Measurements from ENCODE around the gene SHROOM3. TPM values are rescaled to one million over a fixed set of nuclear protein-coding genes. Genes with fewer than 3 reads are reported as not detected.

Gene SHROOM3
- total RNA-seq, 2 donors from 2014 or later, result 18.1 to 21.8 TPM

DNA sequence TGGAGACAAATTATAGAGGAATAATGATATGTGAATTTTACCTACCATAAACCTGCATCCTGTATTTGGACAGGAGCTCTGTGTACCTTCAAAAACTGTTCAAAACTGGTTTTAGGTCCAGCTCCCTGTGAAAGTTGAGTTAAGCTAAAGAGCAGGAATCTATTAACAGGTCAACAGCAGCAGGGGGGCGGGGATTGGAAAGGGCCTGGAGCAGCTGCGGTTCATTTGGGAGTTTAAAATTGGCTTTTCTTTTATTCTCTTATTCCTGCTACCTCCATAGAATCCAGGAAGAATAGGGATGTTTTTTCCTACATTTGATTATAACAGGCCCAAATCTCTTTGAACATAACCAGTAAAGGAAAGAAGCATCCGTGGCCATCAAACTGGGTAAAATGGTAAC is 23.8 kb downstream of the SHROOM3 start:
- Histone ChIP-seq H3K4me1 (ENCODE audit: control insufficient read depth, insufficient read depth, low read length) (peaks cover 10% of the 10 kb centered on the region), H3K9me3 (ENCODE audit: control insufficient read depth, low read length) (peaks cover 16% of the 10 kb centered on the region), H3K27me3 (ENCODE audit: control insufficient read depth, insufficient read depth, low read length, poor library complexity, severe bottlenecking) (no peaks in the 10 kb centered on the region), H3K36me3 (ENCODE audit: control insufficient read depth, insufficient read depth, low read length) (no peaks in the 10 kb centered on the region), H3K27ac (ENCODE audit: low read depth, low read length) (peak overlapping the region; percentile 99), H3K4me3 (ENCODE audit: low read length) (no peak overlapping the region), H3K9ac (ENCODE audit: extremely low read depth, low read length, poor library complexity, severe bottlenecking) (peak overlapping the region; percentile 56)
- H3K4me3 Mint-ChIP-seq, result no peak overlapping the region
- TF ChIP-seq, protein P1, sequence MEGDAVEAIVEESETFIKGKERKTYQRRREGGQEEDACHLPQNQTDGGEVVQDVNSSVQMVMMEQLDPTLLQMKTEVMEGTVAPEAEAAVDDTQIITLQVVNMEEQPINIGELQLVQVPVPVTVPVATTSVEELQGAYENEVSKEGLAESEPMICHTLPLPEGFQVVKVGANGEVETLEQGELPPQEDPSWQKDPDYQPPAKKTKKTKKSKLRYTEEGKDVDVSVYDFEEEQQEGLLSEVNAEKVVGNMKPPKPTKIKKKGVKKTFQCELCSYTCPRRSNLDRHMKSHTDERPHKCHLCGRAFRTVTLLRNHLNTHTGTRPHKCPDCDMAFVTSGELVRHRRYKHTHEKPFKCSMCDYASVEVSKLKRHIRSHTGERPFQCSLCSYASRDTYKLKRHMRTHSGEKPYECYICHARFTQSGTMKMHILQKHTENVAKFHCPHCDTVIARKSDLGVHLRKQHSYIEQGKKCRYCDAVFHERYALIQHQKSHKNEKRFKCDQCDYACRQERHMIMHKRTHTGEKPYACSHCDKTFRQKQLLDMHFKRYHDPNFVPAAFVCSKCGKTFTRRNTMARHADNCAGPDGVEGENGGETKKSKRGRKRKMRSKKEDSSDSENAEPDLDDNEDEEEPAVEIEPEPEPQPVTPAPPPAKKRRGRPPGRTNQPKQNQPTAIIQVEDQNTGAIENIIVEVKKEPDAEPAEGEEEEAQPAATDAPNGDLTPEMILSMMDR (conservative IDR thresholded peaks at IDR 0.05), result no peak
- WGBS, 2 experiments (ENCODE audit: insufficient coverage in 1 of 2, insufficient read length in 1 of 2), result 23% methylated on average over 3 of the region's 3 CpGs; no CpG with 5 or more reads in 1 of the 2 experiments
- H3K9me3 Mint-ChIP-seq, result peaks cover 13% of the 10 kb centered on the region
- H3K36me3 Mint-ChIP-seq (ENCODE audit: low read depth), result peaks cover 5% of the 10 kb centered on the region
- peak overlapping the region; percentile 98 for H3K27ac Mint-ChIP-seq
- peak; percentile 71 for DNase-seq
- H3K27me3 Mint-ChIP-seq (ENCODE audit: insufficient read depth), result peaks cover 2% of the 10 kb centered on the region
- peaks cover 17% of the 10 kb centered on the region for H3K4me1 Mint-ChIP-seq

DNA sequence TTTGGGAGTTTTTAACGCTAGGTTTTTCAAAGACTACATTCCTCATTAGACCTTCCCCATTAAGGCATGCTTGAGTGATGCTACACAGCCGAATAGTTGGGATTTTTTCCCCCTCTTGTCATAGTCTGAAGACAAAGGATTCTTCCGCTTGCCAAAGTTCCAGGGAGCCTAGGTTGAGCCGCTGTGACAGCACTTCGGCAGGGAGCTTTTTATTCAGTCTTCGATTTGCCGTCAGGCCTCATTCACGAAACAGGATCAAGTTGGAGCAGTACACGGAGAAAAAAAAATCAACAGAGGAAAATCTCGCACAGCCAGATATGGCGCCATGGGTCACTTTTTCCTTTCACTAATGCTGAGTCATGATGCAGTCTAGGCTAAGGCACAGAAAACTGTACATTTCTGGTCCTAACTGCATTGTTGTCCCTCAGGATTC is 24.3 kb downstream of the SHROOM3 start:
- peak; percentile 87 for DNase-seq
- Mint-ChIP-seq H3K4me1 (peaks cover 17% of the 10 kb centered on the region), H3K4me3 (no peak overlapping the region), H3K27ac (peak overlapping the region; percentile 98), H3K9me3 (peaks cover 18% of the 10 kb centered on the region), H3K27me3 (ENCODE audit: insufficient read depth) (peaks cover 2% of the 10 kb centered on the region), H3K36me3 (ENCODE audit: low read depth) (peaks cover 6% of the 10 kb centered on the region)
- Histone ChIP-seq H3K27ac (ENCODE audit: low read depth, low read length) (peak overlapping the region; percentile 99), H3K9me3 (ENCODE audit: control insufficient read depth, low read length) (peaks cover 21% of the 10 kb centered on the region), H3K4me1 (ENCODE audit: control insufficient read depth, insufficient read depth, low read length) (peaks cover 10% of the 10 kb centered on the region), H3K4me3 (ENCODE audit: low read length) (no peak overlapping the region), H3K27me3 (ENCODE audit: control insufficient read depth, insufficient read depth, low read length, poor library complexity, severe bottlenecking) (no peaks in the 10 kb centered on the region), H3K9ac (ENCODE audit: extremely low read depth, low read length, poor library complexity, severe bottlenecking) (peak overlapping the region; percentile 64), H3K36me3 (ENCODE audit: control insufficient read depth, insufficient read depth, low read length) (no peaks in the 10 kb centered on the region)
- TF ChIP-seq, protein P1 (conservative IDR thresholded peaks at IDR 0.05), result no peak
- WGBS, 2 experiments (ENCODE audit: insufficient coverage in 1 of 2, insufficient read length in 1 of 2), result 11 to 33% methylated on average over 10 to 11 of the region's 11 CpGs

DNA sequence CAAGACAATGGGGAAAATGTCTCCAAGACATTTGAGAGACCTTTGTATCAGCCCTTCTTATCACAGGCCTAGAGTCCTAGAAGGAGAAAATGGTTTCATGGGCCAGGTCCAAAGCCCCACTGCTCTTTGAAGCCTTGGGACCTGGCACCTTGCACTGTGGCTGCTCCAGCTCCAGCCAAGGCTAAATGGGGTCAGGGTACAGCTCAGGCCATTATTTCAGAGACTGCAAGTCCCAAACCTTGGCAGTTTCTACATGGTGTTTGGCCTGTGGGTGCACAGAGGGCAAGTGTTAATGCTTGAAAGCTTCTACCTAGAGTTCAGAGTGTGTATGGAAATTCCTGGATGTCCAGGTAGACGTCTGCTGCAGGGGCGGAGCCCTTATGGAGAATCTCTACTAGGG is 28.5 kb downstream of the SHROOM3 start:
- Histone ChIP-seq H3K36me3 (ENCODE audit: control insufficient read depth, insufficient read depth, low read length) (no peaks in the 10 kb centered on the region), H3K9ac (ENCODE audit: extremely low read depth, low read length, poor library complexity, severe bottlenecking) (no peak overlapping the region), H3K9me3 (ENCODE audit: control insufficient read depth, low read length) (peaks cover 22% of the 10 kb centered on the region), H3K27ac (ENCODE audit: low read depth, low read length) (no peak overlapping the region), H3K27me3 (ENCODE audit: control insufficient read depth, insufficient read depth, low read length, poor library complexity, severe bottlenecking) (no peaks in the 10 kb centered on the region), H3K4me3 (ENCODE audit: low read length) (no peak overlapping the region), H3K4me1 (ENCODE audit: control insufficient read depth, insufficient read depth, low read length) (peaks cover 9% of the 10 kb centered on the region)
- DNase-seq, result no peak
- H3K4me1 Mint-ChIP-seq, result peaks cover 12% of the 10 kb centered on the region
- peaks cover 7% of the 10 kb centered on the region for H3K36me3 Mint-ChIP-seq (ENCODE audit: low read depth)
- no peak overlapping the region for H3K4me3 Mint-ChIP-seq
- H3K9me3 Mint-ChIP-seq, result peaks cover 24% of the 10 kb centered on the region
- H3K27ac Mint-ChIP-seq, result no peak overlapping the region
- TF ChIP-seq, protein P1 (conservative IDR thresholded peaks at IDR 0.05), result no peak
- H3K27me3 Mint-ChIP-seq (ENCODE audit: insufficient read depth), result peaks cover 2% of the 10 kb centered on the region
- WGBS, 2 experiments (ENCODE audit: insufficient coverage in 1 of 2, insufficient read length in 1 of 2), result 96 to 97% methylated on average over 2 of the region's 2 CpGs

Measured in endodermal cell (in vitro differentiated cells).